OCI-LY7 (cell line): Measurements from ENCODE around the gene FAM9C. TPM values are rescaled to one million over a fixed set of nuclear protein-coding genes. Genes with fewer than 3 reads are reported as not detected.
A peak's percentile ranks its signal among the peaks of the same experiment; 100 is the strongest.
"Not testable (repeated sequence)": the region's sequence is repeated elsewhere in the genome, so short reads cannot be mapped to it uniquely, and the experiment has no call there.

Source experiments
- BruUV-seq: library from RNA; stranded (reverse); fragments of 400-500 nt; replicated peaks from 2 replicates; lab custom pipeline; 2021; lab: Mats Ljungman, UMichigan
- CTCF ChIA-PET: fragments of 300-600 bp; sonication (Branson Sonifier 250); formaldehyde crosslinking; loops from one replicate; lab custom pipeline; 2022; ENCODE audit warnings: antibody characterized with exemption; ENCODE audit not compliant: unreplicated experiment; lab: Charles Lee
- POLR2A ChIA-PET: fragments of 300-600 bp; sonication (Branson Sonifier 250); formaldehyde crosslinking; loops from one replicate; lab custom pipeline; 2022; ENCODE audit warnings: antibody characterized with exemption; lab: Charles Lee
- DNase-seq: peaks from one replicate; pipeline ENCODE4 v3.0.0-alpha.2; 2015; ENCODE audit warnings: low spot score
- H2AFZ ChIP-seq: fragments of 200-600 bp; sonication (generic), shearing (Covaris generic); 2 replicates; pipeline ENCODE4 v1.6.1; 2014; ENCODE audit warnings: mild to moderate bottlenecking, antibody characterized with exemption, low read length, moderate library complexity
- H3K27ac ChIP-seq: fragments of 200-600 bp; sonication (generic); 2 replicates; pipeline ENCODE4 v1.5.1; 2014; ENCODE audit warnings: mixed run types, low read depth, mild to moderate bottlenecking, moderate library complexity, low read length, inconsistent platforms; ENCODE audit not compliant: poor library complexity, severe bottlenecking
- H3K36me3 ChIP-seq: fragments of 200-600 bp; sonication (generic); 2 replicates; pipeline ENCODE4 v1.6.1; 2014; ENCODE audit warnings: mild to moderate bottlenecking, antibody characterized with exemption, low read length, moderate library complexity, mixed read lengths; ENCODE audit not compliant: insufficient read depth
- H3K4me1 ChIP-seq: fragments of 200-600 bp; sonication (generic); 2 replicates; pipeline ENCODE4 v1.5.1; 2014; ENCODE audit warnings: mild to moderate bottlenecking, low read length; ENCODE audit not compliant: insufficient read depth, poor library complexity, severe bottlenecking
- H3K4me2 ChIP-seq: fragments of 200-600 bp; sonication (generic); 2 replicates; pipeline ENCODE4 v1.6.1; 2014; ENCODE audit warnings: mild to moderate bottlenecking, low read length
- H3K4me3 ChIP-seq: fragments of 200-600 bp; sonication (generic); 2 replicates; pipeline ENCODE4 v1.5.1; 2014; ENCODE audit warnings: mild to moderate bottlenecking, low read depth, low read length; ENCODE audit not compliant: poor library complexity, severe bottlenecking
- H3K79me2 ChIP-seq: fragments of 200-600 bp; sonication (generic); 2 replicates; pipeline ENCODE4 v1.6.1; 2016; ENCODE audit warnings: low read depth, mild to moderate bottlenecking, low read length, moderate library complexity, mixed read lengths; ENCODE audit not compliant: insufficient read depth
- H3K9me2 ChIP-seq: fragments of 200-600 bp; sonication (generic); 2 replicates; pipeline ENCODE4 v1.6.1; 2016; ENCODE audit warnings: mild to moderate bottlenecking, low read length, mixed read lengths; ENCODE audit not compliant: insufficient read depth
- H3K9me3 ChIP-seq: fragments of 200-600 bp; sonication (generic); 2 replicates; pipeline ENCODE4 v1.6.1; 2014; ENCODE audit warnings: mild to moderate bottlenecking, mixed run types, low read length, mixed read lengths
- H4K20me1 ChIP-seq: fragments of 200-600 bp; sonication (generic); 2 replicates; pipeline ENCODE4 v1.6.1; 2014; ENCODE audit warnings: mild to moderate bottlenecking, antibody characterized with exemption, low read length, moderate library complexity, mixed read lengths; ENCODE audit not compliant: insufficient read depth
- EZH2phosphoT487 ChIP-seq: fragments of 200-600 bp; sonication (generic); IDR thresholded peaks from 2 replicates; pipeline ENCODE4 v1.6.1; 2018; ENCODE audit warnings: low read depth, borderline replicate concordance, mild to moderate bottlenecking, mixed run types, antibody characterized with exemption, low read length, moderate library complexity, mixed read lengths
- intact Hi-C: fragments of 100-400 bp; cut with micrococcal nuclease; formaldehyde crosslinking; loops from one replicate; pipeline ENCODE4 v1.10.0; 2022; ENCODE audit not compliant: unreplicated experiment
- total RNA-seq, 2 experiments: library from RNA; depleted of rRNA in 1 of 2; stranded (reverse); fragments of >200 nt in 1 of 2; shearing (Covaris generic) in 1 of 2; gene quantifications; 2 replicates each; pipeline ENCODE4 v1.2.3, GENCODE V29; 2014 to 2022
- TF ChIP-seq, protein P1 (sequence below): fragments of 200-600 bp; sonication (generic); conservative IDR thresholded peaks from 2 replicates; pipeline ENCODE4 v1.5.1; 2014; ENCODE audit warnings: mild to moderate bottlenecking, antibody characterized with exemption, low read length, moderate library complexity, mixed read lengths

Gene FAM9C
- total RNA-seq, 2 experiments from 2014 or later, result not detected

DNA sequence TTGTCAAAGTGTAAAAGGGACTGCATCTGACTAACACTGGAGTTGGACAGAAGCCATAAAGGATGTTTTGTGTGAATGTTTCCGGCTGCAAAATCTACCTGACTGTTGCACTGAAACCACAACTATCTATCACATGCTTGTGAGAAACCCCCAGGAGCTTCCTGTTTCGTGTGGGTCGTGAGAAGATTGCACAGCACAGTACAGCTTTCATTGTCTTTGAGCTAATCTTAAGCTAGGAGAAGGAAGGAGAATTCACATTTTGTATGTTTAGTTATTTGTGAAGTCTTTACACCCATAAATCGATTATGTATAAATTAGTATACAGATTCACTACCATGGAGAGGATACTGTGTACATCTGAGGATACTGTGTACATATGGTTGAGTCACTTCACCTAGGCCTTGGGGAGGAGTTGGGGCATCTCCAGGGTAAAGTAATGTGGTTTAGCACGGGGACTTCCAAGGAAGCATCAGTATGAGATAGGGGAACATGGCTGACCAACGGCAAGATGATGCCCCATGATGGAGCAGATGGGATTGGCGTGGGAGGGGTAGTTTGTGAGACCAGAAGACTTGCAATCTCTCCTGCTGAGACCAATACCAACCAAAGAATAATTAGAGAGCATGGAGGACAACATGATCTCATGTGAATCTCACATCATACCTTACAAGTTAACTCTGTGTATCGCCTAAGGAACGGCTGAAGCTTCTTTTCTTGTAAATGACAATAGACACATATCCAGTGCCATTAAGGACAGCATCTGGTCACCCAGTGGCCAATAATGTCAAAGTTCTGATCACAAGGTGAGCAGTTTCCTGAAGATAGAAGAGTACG lies 43.1 kb upstream of the FAM9C start:
- Histone ChIP-seq H3K9me3 (no peaks in the 10 kb centered on the region), H2AFZ (peak overlapping the region; percentile 53; the same call in 1 of the 2 replicates), H3K4me2 (peak overlapping the region; percentile 72), H3K4me1 (peaks cover 94% of the 10 kb centered on the region), H3K4me3 (peak overlapping the region; percentile 44), H3K36me3 (no peaks in the 10 kb centered on the region), H4K20me1 (no peaks in the 10 kb centered on the region), H3K27ac (peak overlapping the region; percentile 98), H3K9me2 (no peaks in the 10 kb centered on the region), H3K79me2 (no peaks in the 10 kb centered on the region)
- TF ChIP-seq, protein P1, sequence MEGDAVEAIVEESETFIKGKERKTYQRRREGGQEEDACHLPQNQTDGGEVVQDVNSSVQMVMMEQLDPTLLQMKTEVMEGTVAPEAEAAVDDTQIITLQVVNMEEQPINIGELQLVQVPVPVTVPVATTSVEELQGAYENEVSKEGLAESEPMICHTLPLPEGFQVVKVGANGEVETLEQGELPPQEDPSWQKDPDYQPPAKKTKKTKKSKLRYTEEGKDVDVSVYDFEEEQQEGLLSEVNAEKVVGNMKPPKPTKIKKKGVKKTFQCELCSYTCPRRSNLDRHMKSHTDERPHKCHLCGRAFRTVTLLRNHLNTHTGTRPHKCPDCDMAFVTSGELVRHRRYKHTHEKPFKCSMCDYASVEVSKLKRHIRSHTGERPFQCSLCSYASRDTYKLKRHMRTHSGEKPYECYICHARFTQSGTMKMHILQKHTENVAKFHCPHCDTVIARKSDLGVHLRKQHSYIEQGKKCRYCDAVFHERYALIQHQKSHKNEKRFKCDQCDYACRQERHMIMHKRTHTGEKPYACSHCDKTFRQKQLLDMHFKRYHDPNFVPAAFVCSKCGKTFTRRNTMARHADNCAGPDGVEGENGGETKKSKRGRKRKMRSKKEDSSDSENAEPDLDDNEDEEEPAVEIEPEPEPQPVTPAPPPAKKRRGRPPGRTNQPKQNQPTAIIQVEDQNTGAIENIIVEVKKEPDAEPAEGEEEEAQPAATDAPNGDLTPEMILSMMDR, result no peak
- no peak for TF ChIP-seq EZH2phosphoT487
- ChIA-PET CTCF (interaction anchor here (1.3 kb wide), 1 partner anchor 10 kb away, joined by 4 read pairs; no protein-coding TSS in a partner anchor), POLR2A (interaction anchor here (0.8 to 5.1 kb wide), 13 partner anchors 8 to 138 kb away, joined by 3 to 51 read pairs (median 5); partner anchors contain the start of gene TMSB4X)
- BruUV-seq, result TSS peak; percentile 50
- peak; percentile 89 for DNase-seq
- intact Hi-C loops, result loop anchor here (2.0 to 10.0 kb wide), 4 partner anchors 83 to 647 kb away; partner anchors contain the start of genes OFD1, TLR7 and TRAPPC2

DNA sequence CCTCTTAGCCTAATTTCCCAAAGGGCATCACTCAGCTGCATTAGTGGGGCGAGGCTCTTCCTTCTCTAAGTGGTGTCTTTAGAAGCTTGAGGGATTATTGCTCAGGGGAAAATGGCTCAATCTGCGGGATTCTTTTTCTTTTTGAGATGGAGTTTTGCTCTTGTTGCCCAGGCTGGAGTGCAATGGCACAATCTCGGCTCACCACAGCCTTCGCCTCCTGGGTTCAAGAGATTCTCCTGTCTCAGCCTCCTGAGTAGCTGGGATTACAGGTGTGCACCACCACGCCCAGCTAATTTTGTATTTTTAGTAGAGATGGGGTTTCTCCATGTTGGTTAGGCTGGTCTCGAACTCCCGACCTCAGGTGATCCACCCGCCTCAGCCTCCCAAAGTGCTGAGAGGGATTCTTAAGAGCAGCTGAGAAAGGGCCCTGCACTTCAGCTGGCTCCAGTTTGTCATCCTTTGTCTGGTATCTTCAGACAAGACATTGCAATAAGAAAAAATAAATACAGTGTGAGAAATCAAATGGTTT lies 42.4 kb upstream of the FAM9C start:
- not testable (repeated sequence) for H3K9me3 ChIP-seq, H4K20me1 ChIP-seq, H3K36me3 ChIP-seq, H3K9me2 ChIP-seq, H3K79me2 ChIP-seq, BruUV-seq, DNase-seq, H2AFZ ChIP-seq
- Histone ChIP-seq H3K4me1 (peaks cover 98% of the 10 kb centered on the region), H3K27ac (peak overlapping the region; percentile 98), H3K4me2 (peak overlapping the region; percentile 72), H3K4me3 (peak overlapping the region; percentile 57)
- POLR2A ChIA-PET, result interaction anchor here (0.6 to 5.1 kb wide), 14 partner anchors 8 to 401 kb away, joined by 3 to 51 read pairs (median 4); partner anchors contain the start of gene TMSB4X
- CTCF ChIA-PET, result interaction anchor here (1.2 kb wide), 1 partner anchor 86 kb away, joined by 3 read pairs; no protein-coding TSS in a partner anchor
- intact Hi-C loops, result loop anchor here (1.0 to 10.0 kb wide), 5 partner anchors 13 to 648 kb away; partner anchors contain the start of genes OFD1, TLR7 and TRAPPC2

DNA sequence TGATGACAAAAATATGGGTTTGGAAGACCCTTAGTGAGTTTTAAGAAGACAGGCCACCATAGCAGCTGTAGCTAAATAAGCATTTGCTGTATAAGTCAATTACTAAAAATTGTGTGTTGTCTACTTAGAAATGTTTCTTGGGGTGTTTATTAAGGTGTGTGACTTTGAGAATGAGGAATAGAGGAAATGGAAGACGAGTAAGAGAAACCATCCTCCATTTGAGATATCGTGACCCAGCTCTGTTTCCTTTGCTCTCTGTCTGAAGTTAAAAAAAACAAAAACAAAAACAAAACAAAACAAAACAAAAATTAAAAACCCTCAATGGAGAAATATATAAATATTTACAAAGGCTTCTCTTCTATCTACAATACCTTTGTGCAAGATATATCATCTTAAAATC lies 41.7 kb upstream of the FAM9C start:
- H3K27ac ChIP-seq, result peak overlapping the region; percentile 98
- H3K9me3 ChIP-seq, result no peaks in the 10 kb centered on the region
- H4K20me1 ChIP-seq, result no peaks in the 10 kb centered on the region
- peak overlapping the region; percentile 26; the same call in 1 of the 2 replicates for H2AFZ ChIP-seq
- POLR2A ChIA-PET, result interaction anchor here (0.8 to 5.1 kb wide), 8 partner anchors 10 to 671 kb away, joined by 3 to 51 read pairs (median 3); partner anchors contain the start of gene TMSB4X
- no peaks in the 10 kb centered on the region for H3K79me2 ChIP-seq
- TF ChIP-seq, protein P1, result no peak
- TF ChIP-seq EZH2phosphoT487, result no peak
- peaks cover 98% of the 10 kb centered on the region for H3K4me1 ChIP-seq
- intact Hi-C loops, result loop anchor here (1.0 to 10.0 kb wide), 5 partner anchors 12 to 649 kb away; partner anchors contain the start of genes OFD1, TLR7 and TRAPPC2
- DNase-seq, result no peak
- H3K36me3 ChIP-seq, result no peaks in the 10 kb centered on the region
- BruUV-seq, result TSS peak; percentile 87
- H3K4me2 ChIP-seq, result peak overlapping the region; percentile 72
- peak overlapping the region; percentile 57 for H3K4me3 ChIP-seq
- CTCF ChIA-PET, result interaction anchor here (1.2 kb wide), 1 partner anchor 85 kb away, joined by 3 read pairs; no protein-coding TSS in a partner anchor
- no peaks in the 10 kb centered on the region for H3K9me2 ChIP-seq
